Muscle of back (tissue), 11 donors: ENCODE measurements around the gene VOPP1. TPM values are rescaled to one million over a fixed set of nuclear protein-coding genes. Genes with fewer than 3 reads are reported as not detected.

ENCODE experiments used
- DNase-seq, 3 donors: peaks; one replicate each; pipeline versions ENCODE4 v3.0.0 to v3.0.0-alpha.2; 2013
- polyA plus RNA-seq, 10 donors: library from polyadenylated mRNA; unstranded; fragments of 120-200 nt; gene quantifications; one replicate each; pipeline ENCODE4 v1.2.1, GENCODE V29; 2013; ENCODE audit not compliant: insufficient read length in 10 of 10

Gene VOPP1
- polyA plus RNA-seq, 10 donors: 23.9 to 29.3 (median 26.4) TPM

- DNase-seq: no peak
Measured at GRCh38 chr7:55493408-55493807, 78.9 kb downstream of the VOPP1 start.

GRCh38 chr7:55491346-55491745 lies 81.0 kb downstream of the VOPP1 start:
- no peak for DNase-seq

- DNase-seq: no peak
Measured at GRCh38 chr7:55490099-55490498, 82.2 kb downstream of the VOPP1 start.

- no peak for DNase-seq
Measured at GRCh38 chr7:55489552-55489951, 82.8 kb downstream of the VOPP1 start.

- no peak for DNase-seq
Measured at GRCh38 chr7:55488804-55489340, 83.4 kb downstream of the VOPP1 start.

- peak in 1 of 3 donors; percentile 55 for DNase-seq
Measured at GRCh38 chr7:55488216-55488615, 84.1 kb downstream of the VOPP1 start.

GRCh38 chr7:55486991-55487390 lies 85.3 kb downstream of the VOPP1 start:
- DNase-seq: no peak

GRCh38 chr7:55486192-55486590 lies 86.1 kb downstream of the VOPP1 start:
- no peak for DNase-seq

GRCh38 chr7:55485501-55486191 lies 86.7 kb downstream of the VOPP1 start:
- DNase-seq: no peak

GRCh38 chr7:55484834-55485233 lies 87.5 kb downstream of the VOPP1 start:
- no peak for DNase-seq

GRCh38 chr7:55484241-55484640 lies 88.1 kb downstream of the VOPP1 start:
- DNase-seq: no peak

GRCh38 chr7:55483046-55483445 lies 89.3 kb downstream of the VOPP1 start:
- no peak for DNase-seq

GRCh38 chr7:55481155-55481554 lies 91.1 kb downstream of the VOPP1 start:
- no peak for DNase-seq

- DNase-seq: peak in 1 of 3 donors; percentile 41
Measured at GRCh38 chr7:55478700-55479099, 93.6 kb downstream of the VOPP1 start.

GRCh38 chr7:55477781-55478374 lies 94.4 kb downstream of the VOPP1 start:
- peak in 2 of 3 donors; percentile 27 to 73 for DNase-seq

- DNase-seq: no peak
Measured at GRCh38 chr7:55476852-55477780, 95.2 kb downstream of the VOPP1 start.

- peak in 1 of 3 donors; percentile 27 for DNase-seq
Measured at GRCh38 chr7:55475855-55476803, 96.2 kb downstream of the VOPP1 start.

- no peak for DNase-seq
Measured at GRCh38 chr7:55474944-55475854, 97.1 kb downstream of the VOPP1 start.

- no peak for DNase-seq
Measured at GRCh38 chr7:55473932-55474331, 98.4 kb downstream of the VOPP1 start.
